Measurements from ENCODE around the gene MOSMO. TPM values are rescaled to one million over a fixed set of nuclear protein-coding genes. Genes with fewer than 3 reads are reported as not detected.

The MOSMO gene
- total RNA-seq, 2 experiments from 2014 or later, result 8.1 to 9.6 TPM

DNA sequence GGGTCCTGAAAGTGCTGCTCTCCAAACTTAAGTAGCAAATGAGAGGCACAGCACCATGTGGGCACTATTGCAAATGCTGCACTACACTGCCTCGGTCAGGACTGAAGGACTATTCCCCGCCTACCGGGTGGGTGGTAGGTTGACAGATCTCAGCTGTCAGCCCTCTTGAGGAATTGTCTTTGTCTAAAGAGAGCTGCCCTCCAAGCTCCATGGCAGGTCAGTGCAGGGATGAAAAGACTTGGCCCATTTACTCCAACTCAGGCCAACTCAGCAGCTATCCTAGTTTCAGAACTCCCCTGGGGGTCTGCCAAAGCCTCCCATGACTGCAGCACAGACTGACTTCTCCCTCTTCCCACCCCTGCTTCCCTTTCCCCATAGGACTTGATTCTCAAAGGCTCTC, 3.6 kb upstream of the MOSMO start:
- Mint-ChIP-seq H3K27me3 (no peaks in the 10 kb centered on the region), H3K36me3 (no peaks in the 10 kb centered on the region), H3K4me3 (no peak overlapping the region), H3K9me3 (no peaks in the 10 kb centered on the region), H3K4me1 (ENCODE audit: low read depth) (peaks cover 24% of the 10 kb centered on the region), H3K27ac (no peak overlapping the region)
- intact Hi-C loops (cut with micrococcal nuclease), result no loop called here
- DNase-seq, result no peak
- CTCF ChIA-PET, result interaction anchor here (0.8 to 20.9 kb wide), 3 partner anchors 74 to 184 kb away, joined by 3 to 529 read pairs (median 45); partner anchors contain the start of gene VWA3A
- POLR2A ChIA-PET, result no interaction called here

DNA sequence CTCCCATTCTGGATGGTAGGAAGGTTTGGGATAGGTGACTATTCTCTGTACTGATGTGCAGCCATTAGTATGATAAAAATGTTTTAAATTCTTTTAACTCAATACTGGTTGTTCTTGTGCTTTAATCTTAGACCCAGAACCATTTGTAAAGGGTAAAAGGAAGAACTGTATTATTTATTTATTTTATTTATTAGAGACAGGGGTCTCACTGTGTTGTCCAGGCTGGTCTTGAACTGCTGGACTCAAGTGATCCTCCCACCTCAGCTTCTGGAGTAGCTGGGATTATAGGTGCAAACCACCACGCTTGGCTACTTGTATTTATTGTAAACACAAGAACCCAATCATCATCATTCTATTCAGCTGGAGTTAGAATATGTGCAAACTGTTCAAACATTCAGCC, 2.2 kb upstream of the MOSMO start:
- POLR2A ChIA-PET, result no interaction called here
- intact Hi-C loops (cut with micrococcal nuclease), result loop anchor here (2.0 kb wide), 2 partner anchors 185 to 291 kb away; partner anchors contain the start of gene POLR3E
- CTCF ChIA-PET, result interaction anchor here (3.0 to 20.9 kb wide), 3 partner anchors 72 to 183 kb away, joined by 12 to 529 read pairs (median 45); no protein-coding TSS in a partner anchor
- Mint-ChIP-seq H3K4me3 (no peak overlapping the region), H3K9me3 (no peaks in the 10 kb centered on the region), H3K27me3 (no peaks in the 10 kb centered on the region), H3K27ac (no peak overlapping the region), H3K4me1 (ENCODE audit: low read depth) (peaks cover 30% of the 10 kb centered on the region), H3K36me3 (no peaks in the 10 kb centered on the region)
- no peak for DNase-seq

DNA sequence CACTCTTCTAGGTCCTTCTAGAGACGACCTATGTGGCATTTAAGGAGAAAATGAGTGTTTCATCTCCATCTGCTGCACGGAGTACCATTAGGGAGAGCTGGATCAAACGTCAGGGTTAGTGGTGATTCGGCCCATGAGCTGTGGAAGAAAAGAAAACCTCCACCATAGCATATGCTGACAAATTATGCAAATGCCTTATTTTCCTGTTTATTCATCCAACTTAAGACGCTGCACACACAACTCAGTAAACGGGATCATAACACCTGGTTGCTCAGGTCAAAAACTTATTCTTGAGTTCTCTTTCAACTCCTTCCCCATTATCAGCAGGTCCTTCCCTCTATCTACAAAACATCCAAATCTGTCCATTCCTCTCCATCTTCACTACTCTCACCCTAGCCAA, 1.3 kb upstream of the MOSMO start:
- Mint-ChIP-seq H3K4me3 (peak overlapping the region; percentile 80), H3K9me3 (no peaks in the 10 kb centered on the region), H3K4me1 (ENCODE audit: low read depth) (peaks cover 31% of the 10 kb centered on the region), H3K27me3 (no peaks in the 10 kb centered on the region), H3K27ac (no peak overlapping the region), H3K36me3 (no peaks in the 10 kb centered on the region)
- DNase-seq, result no peak
- intact Hi-C loops (cut with micrococcal nuclease), result loop anchor here (2.0 kb wide), 2 partner anchors 184 to 290 kb away; partner anchors contain the start of gene POLR3E
- CTCF ChIA-PET, result interaction anchor here (1.1 to 20.9 kb wide), 4 partner anchors 13 to 182 kb away, joined by 3 to 529 read pairs (median 28); no protein-coding TSS in a partner anchor
- POLR2A ChIA-PET, result interaction anchor here (1.9 kb wide), 1 partner anchor 183 kb away, joined by 6 read pairs; no protein-coding TSS in a partner anchor

DNA sequence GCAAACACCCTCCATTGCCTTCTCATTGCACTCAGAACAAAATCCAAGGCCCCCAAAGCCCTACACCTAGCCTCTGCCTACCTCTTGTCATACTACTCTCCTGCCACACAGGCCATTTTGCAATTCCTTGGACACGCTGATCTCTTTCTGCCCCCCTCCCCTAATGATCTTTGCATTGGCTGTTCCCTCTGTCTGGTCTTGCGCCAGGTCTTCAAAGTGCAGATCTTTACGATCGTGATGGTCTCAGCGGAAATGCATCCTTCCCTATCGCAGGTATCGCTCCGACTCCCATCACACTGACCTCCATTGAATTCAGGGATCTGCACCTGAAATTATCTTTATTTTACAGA, 777 bp upstream of the MOSMO start:
- H3K4me3 Mint-ChIP-seq, result peak overlapping the region; percentile 80
- intact Hi-C loops (cut with micrococcal nuclease), result loop anchor here (2.0 kb wide), 2 partner anchors 184 to 290 kb away; partner anchors contain the start of gene POLR3E
- ChIA-PET CTCF (interaction anchor here (0.8 to 20.9 kb wide), 8 partner anchors 12 to 199 kb away, joined by 3 to 529 read pairs (median 6); partner anchors contain the start of genes EEF2K and UQCRC2), POLR2A (interaction anchor here (1.2 to 1.9 kb wide), 4 partner anchors 10 to 182 kb away, joined by 3 to 6 read pairs (median 6); partner anchors contain the start of gene UQCRC2)
- peak overlapping the region; percentile 21 for H3K27ac Mint-ChIP-seq
- no peaks in the 10 kb centered on the region for H3K9me3 Mint-ChIP-seq
- no peak for DNase-seq
- H3K36me3 Mint-ChIP-seq, result no peaks in the 10 kb centered on the region
- H3K4me1 Mint-ChIP-seq (ENCODE audit: low read depth), result peaks cover 36% of the 10 kb centered on the region
- H3K27me3 Mint-ChIP-seq, result no peaks in the 10 kb centered on the region

DNA sequence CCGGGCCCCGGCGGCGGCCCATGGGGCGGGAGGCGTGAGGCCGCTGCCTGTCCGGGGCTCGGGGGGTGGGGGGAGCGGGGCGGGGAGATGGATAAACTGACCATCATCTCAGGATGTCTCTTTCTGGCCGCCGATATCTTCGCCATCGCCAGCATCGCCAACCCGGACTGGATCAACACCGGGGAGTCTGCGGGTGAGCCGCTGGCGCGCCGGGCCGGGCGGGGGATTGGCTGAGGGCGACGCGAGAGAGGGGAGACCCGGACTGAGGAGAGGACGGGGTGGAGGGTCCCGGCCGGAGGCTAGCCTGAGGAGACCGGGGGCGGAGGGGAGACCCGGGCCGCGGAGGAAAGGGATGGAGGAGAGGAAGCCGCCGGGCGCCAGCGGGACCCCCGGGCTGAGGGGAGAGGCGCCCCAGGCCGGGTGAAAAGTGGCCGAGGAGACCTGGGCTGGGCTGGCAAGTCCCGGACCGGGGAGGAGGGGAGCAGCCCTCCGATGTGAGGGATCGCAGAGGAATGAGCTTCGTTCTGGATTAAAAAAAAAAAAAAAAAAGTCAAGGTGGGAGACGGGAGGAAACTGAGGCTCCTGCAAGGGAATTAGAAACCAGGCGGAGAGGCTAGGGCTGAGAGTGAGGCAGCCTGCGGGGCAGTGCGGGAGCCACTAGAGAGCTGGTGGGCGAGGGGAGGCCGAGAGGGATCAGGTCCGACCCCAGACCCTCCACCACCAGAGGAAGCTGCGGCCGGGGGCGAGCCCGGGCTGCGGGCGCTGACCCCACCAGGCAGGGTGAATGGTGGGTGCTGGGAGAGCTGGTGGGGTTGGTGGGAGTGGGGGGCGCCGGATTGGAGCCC, 526 bp downstream of the MOSMO start:
- Mint-ChIP-seq H3K27me3 (no peaks in the 10 kb centered on the region), H3K27ac (peak overlapping the region; percentile 46), H3K4me3 (peak overlapping the region; percentile 84), H3K9me3 (no peaks in the 10 kb centered on the region), H3K4me1 (ENCODE audit: low read depth) (peaks cover 48% of the 10 kb centered on the region), H3K36me3 (no peaks in the 10 kb centered on the region)
- intact Hi-C loops (cut with micrococcal nuclease), result no loop called here
- ChIA-PET CTCF (interaction anchor here (0.6 to 20.9 kb wide), 13 partner anchors 8 to 197 kb away, joined by 3 to 529 read pairs (median 5); partner anchors contain the start of genes EEF2K, PDZD9 and UQCRC2), POLR2A (interaction anchor here (0.5 to 1.9 kb wide), 7 partner anchors 9 to 183 kb away, joined by 3 to 6 read pairs (median 5); partner anchors contain the start of gene UQCRC2)
- peak; percentile 46 for DNase-seq

DNA sequence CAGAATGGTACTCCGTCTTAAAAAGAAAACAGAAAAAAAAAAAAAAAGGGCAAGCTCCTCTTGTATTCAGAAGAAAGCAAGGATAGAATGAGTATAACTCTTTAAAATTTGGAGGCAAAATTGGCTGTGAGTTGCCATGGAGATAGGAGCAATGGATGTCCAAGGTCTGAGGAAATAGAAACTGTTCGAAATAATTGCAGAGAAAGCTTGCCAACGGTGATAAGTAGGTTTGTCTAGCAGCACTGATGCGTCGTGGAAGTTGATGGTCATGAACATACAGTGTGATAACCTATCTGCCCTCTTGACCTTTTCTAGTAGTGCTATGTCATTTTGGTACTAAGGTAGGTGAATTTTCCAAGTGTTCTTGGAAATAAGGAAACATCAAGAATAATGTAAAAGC, 3.0 kb downstream of the MOSMO start:
- Mint-ChIP-seq H3K4me1 (ENCODE audit: low read depth) (peaks cover 62% of the 10 kb centered on the region), H3K27ac (no peak overlapping the region), H3K36me3 (no peaks in the 10 kb centered on the region), H3K9me3 (no peaks in the 10 kb centered on the region), H3K4me3 (no peak overlapping the region), H3K27me3 (no peaks in the 10 kb centered on the region)
- ChIA-PET POLR2A (no interaction called here), CTCF (interaction anchor here (0.6 to 20.9 kb wide), 2 partner anchors 28 to 67 kb away, joined by 3 to 529 read pairs; no protein-coding TSS in a partner anchor)
- intact Hi-C loops (cut with micrococcal nuclease), result no loop called here
- DNase-seq, result no peak

DNA sequence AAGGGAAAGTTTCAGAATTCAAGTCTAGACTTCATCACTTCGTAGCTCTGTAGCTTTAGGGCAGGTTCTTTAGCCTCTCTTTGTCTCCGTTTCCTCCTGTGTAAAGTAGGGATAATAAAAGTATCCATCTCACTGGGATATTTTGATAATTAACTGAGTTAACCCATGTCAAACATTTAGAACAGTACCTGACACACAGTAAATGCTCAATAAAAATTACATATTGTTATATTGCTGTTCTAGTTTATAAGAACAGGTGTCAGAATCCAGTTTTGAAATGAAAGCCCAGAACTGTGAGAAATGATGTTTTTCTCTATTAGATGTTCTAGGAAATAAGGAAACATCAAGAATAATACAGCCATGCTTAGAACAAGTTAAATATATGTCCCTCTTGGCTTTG, 4.3 kb downstream of the MOSMO start:
- POLR2A ChIA-PET, result no interaction called here
- Mint-ChIP-seq H3K27ac (no peak overlapping the region), H3K36me3 (no peaks in the 10 kb centered on the region), H3K4me3 (no peak overlapping the region), H3K27me3 (no peaks in the 10 kb centered on the region), H3K9me3 (no peaks in the 10 kb centered on the region), H3K4me1 (ENCODE audit: low read depth) (peaks cover 65% of the 10 kb centered on the region)
- CTCF ChIA-PET, result interaction anchor here (1.0 to 20.9 kb wide), 3 partner anchors 10 to 177 kb away, joined by 4 to 529 read pairs (median 5); no protein-coding TSS in a partner anchor
- intact Hi-C loops (cut with micrococcal nuclease), result no loop called here
- no peak for DNase-seq

DNA sequence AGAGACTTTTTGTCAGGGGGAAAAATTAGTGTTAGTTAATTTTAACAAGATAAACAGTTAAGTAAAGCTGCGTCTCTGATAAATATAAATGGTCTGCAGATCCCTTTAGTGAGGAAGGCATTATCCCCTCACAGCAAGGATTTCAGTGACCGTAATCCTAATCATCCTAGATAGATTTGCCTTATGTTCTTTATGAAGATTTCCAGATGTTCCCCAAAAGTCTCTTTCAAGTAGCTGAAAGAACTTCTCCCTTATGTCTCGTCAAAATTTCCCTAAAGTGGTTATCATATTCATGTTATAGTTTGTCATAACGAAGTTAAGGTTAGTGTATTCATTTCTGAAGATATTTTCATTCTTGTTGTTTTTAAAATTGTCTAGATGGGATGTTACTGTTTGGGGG, 5.6 kb downstream of the MOSMO start:
- H3K4me3 Mint-ChIP-seq, result no peak overlapping the region
- POLR2A ChIA-PET, result no interaction called here
- intact Hi-C loops (cut with micrococcal nuclease), result no loop called here
- peaks cover 70% of the 10 kb centered on the region for H3K4me1 Mint-ChIP-seq (ENCODE audit: low read depth)
- H3K9me3 Mint-ChIP-seq, result no peaks in the 10 kb centered on the region
- CTCF ChIA-PET, result interaction anchor here (1.1 to 4.6 kb wide), 3 partner anchors 12 to 175 kb away, joined by 3 to 34 read pairs (median 6); no protein-coding TSS in a partner anchor
- no peak for DNase-seq
- H3K36me3 Mint-ChIP-seq, result no peaks in the 10 kb centered on the region
- H3K27me3 Mint-ChIP-seq, result no peaks in the 10 kb centered on the region
- no peak overlapping the region for H3K27ac Mint-ChIP-seq

DNA sequence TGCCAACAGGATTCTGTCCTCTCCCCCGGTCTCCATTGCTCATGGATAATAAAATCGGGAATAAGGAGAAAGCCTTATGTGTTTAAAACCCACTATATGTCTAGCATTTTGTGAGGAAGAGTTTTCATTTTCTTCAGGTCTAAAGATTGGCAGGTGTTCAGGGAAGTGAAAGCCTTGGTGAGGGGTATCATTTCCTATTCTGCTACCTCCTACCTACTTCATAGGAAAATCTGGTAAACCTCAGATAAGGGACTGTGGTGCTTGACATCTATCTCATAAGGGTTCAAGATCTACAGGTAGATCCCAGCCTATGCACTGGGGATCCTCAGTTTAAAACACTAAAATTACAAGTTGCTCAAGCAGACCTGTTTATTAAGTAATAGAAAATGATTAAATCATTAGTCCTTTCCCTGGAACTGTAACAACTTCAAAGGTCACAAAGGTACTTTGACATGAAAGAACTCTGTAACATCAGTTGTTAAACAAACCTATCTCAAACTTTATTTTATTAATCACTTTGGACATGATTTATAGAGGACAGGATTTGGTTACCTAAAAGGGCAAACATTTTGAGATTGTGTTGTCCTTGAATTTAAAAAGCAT, 6.5 kb downstream of the MOSMO start:
- Mint-ChIP-seq H3K36me3 (no peaks in the 10 kb centered on the region), H3K27me3 (no peaks in the 10 kb centered on the region), H3K9me3 (no peaks in the 10 kb centered on the region), H3K27ac (no peak overlapping the region), H3K4me1 (ENCODE audit: low read depth) (peaks cover 70% of the 10 kb centered on the region), H3K4me3 (no peak overlapping the region)
- no peak for DNase-seq
- POLR2A ChIA-PET, result no interaction called here
- CTCF ChIA-PET, result interaction anchor here (0.6 to 4.6 kb wide), 2 partner anchors 11 to 64 kb away, joined by 3 to 34 read pairs; no protein-coding TSS in a partner anchor
- intact Hi-C loops (cut with micrococcal nuclease), result no loop called here

DNA sequence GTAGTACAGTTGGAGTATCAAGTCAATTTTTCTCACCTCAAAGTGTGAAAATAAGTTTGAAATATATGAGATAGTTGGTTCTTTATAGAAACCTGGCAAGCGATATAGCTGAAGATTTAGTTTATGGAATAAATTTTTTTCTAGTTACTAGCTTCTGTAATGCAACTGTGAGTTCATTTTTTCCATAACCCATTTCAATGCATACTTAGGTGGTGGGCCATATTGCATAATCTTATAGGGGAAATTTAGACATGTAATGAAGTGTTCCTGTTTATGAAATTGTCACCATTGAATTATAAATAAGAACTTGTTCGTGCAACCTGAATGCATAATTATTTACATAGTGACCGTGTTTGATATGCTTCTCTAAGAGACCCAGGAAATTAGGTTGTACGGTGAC, 9.0 kb downstream of the MOSMO start:
- H3K36me3 Mint-ChIP-seq, result no peaks in the 10 kb centered on the region
- no peak overlapping the region for H3K4me3 Mint-ChIP-seq
- H3K4me1 Mint-ChIP-seq (ENCODE audit: low read depth), result peaks cover 58% of the 10 kb centered on the region
- intact Hi-C loops (cut with micrococcal nuclease), result no loop called here
- ChIA-PET POLR2A (interaction anchor here (1.5 to 1.6 kb wide), 2 partner anchors 8 to 9 kb away, joined by 3 to 4 read pairs; partner anchors contain the start of gene MOSMO), CTCF (interaction anchor here (1.0 to 4.6 kb wide), 5 partner anchors 8 to 172 kb away, joined by 4 to 34 read pairs (median 6); no protein-coding TSS in a partner anchor)
- no peak for DNase-seq
- no peaks in the 10 kb centered on the region for H3K27me3 Mint-ChIP-seq
- no peak overlapping the region for H3K27ac Mint-ChIP-seq
- H3K9me3 Mint-ChIP-seq, result no peaks in the 10 kb centered on the region

DNA sequence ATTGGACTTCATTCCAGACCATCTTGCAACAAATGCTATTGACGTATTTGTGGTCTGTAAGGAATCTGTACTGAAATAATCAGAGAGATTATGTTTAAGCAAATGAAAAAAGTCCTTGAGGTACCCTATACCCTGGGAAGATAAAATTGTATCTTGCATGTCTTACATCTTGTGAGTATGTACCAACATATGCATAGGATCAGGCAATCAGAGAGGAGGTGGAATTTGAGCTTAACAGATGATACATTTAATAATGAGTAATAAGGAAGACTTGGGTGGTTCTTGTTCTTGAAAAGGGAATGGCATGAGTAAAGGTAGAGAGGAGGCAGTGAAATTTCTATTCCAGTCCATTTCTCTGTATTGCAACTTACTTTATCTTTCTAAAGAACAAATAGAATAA, 10.6 kb downstream of the MOSMO start:
- POLR2A ChIA-PET, result no interaction called here
- H3K27ac Mint-ChIP-seq, result no peak overlapping the region
- no peaks in the 10 kb centered on the region for H3K27me3 Mint-ChIP-seq

DNA sequence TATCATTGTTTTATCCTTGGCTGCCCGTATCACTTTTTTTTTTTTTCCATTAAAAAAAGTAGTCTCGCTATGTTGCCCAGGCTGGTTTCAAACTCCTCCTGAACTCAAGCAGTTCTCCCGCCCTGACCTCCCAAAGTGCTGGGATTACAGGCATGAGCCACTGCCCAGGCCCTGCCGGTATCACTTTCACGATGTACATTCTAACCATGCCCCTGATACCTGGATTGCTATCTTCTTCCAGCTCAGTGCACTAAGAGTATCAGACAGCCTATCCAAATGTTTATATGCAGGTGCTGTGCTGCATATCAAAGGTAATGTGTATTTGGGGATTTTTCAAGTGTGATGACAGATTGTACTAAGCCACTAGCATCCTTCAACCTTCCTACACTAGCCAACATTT, 14.2 kb downstream of the MOSMO start:
- Mint-ChIP-seq H3K4me3 (no peak overlapping the region), H3K9me3 (no peaks in the 10 kb centered on the region), H3K36me3 (peaks cover 2% of the 10 kb centered on the region), H3K4me1 (ENCODE audit: low read depth) (peaks cover 27% of the 10 kb centered on the region), H3K27me3 (no peaks in the 10 kb centered on the region), H3K27ac (no peak overlapping the region)
- POLR2A ChIA-PET, result no interaction called here
- no peak for DNase-seq
- intact Hi-C loops (cut with micrococcal nuclease), result no loop called here
- CTCF ChIA-PET, result interaction anchor here (1.0 to 1.3 kb wide), 2 partner anchors 56 to 166 kb away, joined by 3 to 5 read pairs; no protein-coding TSS in a partner anchor

More for the DNA sequence above, 10.6 kb downstream of the MOSMO start:
- Mint-ChIP-seq H3K36me3 (no peaks in the 10 kb centered on the region), H3K4me3 (no peak overlapping the region), H3K9me3 (no peaks in the 10 kb centered on the region), H3K4me1 (ENCODE audit: low read depth) (peaks cover 42% of the 10 kb centered on the region)
- intact Hi-C loops (cut with micrococcal nuclease), result no loop called here
- CTCF ChIA-PET, result no interaction called here
- DNase-seq, result no peak

All from activated CD4-positive, alpha-beta memory T cell treated with anti-CD3 and anti-CD28 coated beads for 36 hours (primary cell).